A673 (cell line): Measurements from ENCODE around the gene WDR54. TPM values are rescaled to one million over a fixed set of nuclear protein-coding genes. Genes with fewer than 3 reads are reported as not detected.

Experiments used
- BruUV-seq: library from RNA; stranded (reverse); fragments of 400-500 nt; replicated peaks from 2 replicates; lab custom pipeline; 2021; lab: Mats Ljungman, UMichigan
- CTCF ChIA-PET: fragments of 300-600 bp; sonication (Branson Sonifier 250); formaldehyde crosslinking; loops from one replicate; lab custom pipeline; 2022; ENCODE audit warnings: antibody characterized with exemption; lab: Charles Lee
- POLR2A ChIA-PET: fragments of 300-600 bp; sonication (Branson Sonifier 250); formaldehyde crosslinking; loops from one replicate; lab custom pipeline; 2022; ENCODE audit warnings: antibody characterized with exemption; ENCODE audit not compliant: low non-redundant PET; lab: Charles Lee
- DNase-seq: peaks from one replicate; pipeline ENCODE4 v3.0.0-alpha.2; 2015; ENCODE audit warnings: low spot score
- H3K27ac ChIP-seq: fragments of 200-600 bp; sonication (generic); 2 replicates; pipeline ENCODE4 v1.5.1; 2016; ENCODE audit warnings: mixed run types, low read depth, mild to moderate bottlenecking, mixed read lengths, antibody characterized with exemption, low read length; ENCODE audit not compliant: poor library complexity, severe bottlenecking
- H3K27me3 ChIP-seq: fragments of 200-600 bp; sonication (generic); replicated peaks from 2 replicates; pipeline ENCODE4 v1.6.1; 2017; ENCODE audit warnings: mixed run types, low read depth, mild to moderate bottlenecking, mixed read lengths, antibody characterized with exemption, low read length; ENCODE audit not compliant: insufficient read depth, poor library complexity
- H3K36me3 ChIP-seq: fragments of 200-600 bp; sonication (generic); 2 replicates; pipeline ENCODE4 v1.6.1; 2016; ENCODE audit warnings: mixed run types, mild to moderate bottlenecking, mixed read lengths, antibody characterized with exemption, low read length; ENCODE audit not compliant: insufficient read depth, poor library complexity, severe bottlenecking
- H3K4me1 ChIP-seq: fragments of 200-600 bp; sonication (generic); 2 replicates; pipeline ENCODE4 v1.6.1; 2017; ENCODE audit warnings: mixed run types, mild to moderate bottlenecking, mixed read lengths, antibody characterized with exemption, low read length; ENCODE audit not compliant: insufficient read depth, poor library complexity, severe bottlenecking
- H3K4me3 ChIP-seq: fragments of 200-600 bp; sonication (generic); 2 replicates; pipeline ENCODE4 v1.5.1; 2016; ENCODE audit warnings: low read depth, mixed run types, mild to moderate bottlenecking, mixed read lengths, low read length; ENCODE audit not compliant: poor library complexity, severe bottlenecking
- H3K9me3 ChIP-seq: fragments of 200-600 bp; sonication (generic); 2 replicates; pipeline ENCODE4 v1.6.1; 2016; ENCODE audit warnings: mixed run types, low read depth, mild to moderate bottlenecking, mixed read lengths, antibody characterized with exemption, low read length; ENCODE audit not compliant: poor library complexity, severe bottlenecking
- CTCF ChIP-seq: fragments of 300-800, 200-600 bp; sonication (generic); conservative IDR thresholded peaks from 2 replicates; pipeline ENCODE4 v1.5.1; 2017; ENCODE audit warnings: low read depth, mild to moderate bottlenecking, antibody characterized with exemption, low read length, moderate library complexity, mixed read lengths
- EZH2 ChIP-seq: fragments of 200-600 bp; sonication (generic); IDR thresholded peaks from 2 replicates; pipeline ENCODE4 v1.6.1; 2017; ENCODE audit warnings: borderline replicate concordance, low read depth, mild to moderate bottlenecking, mixed read lengths, antibody characterized with exemption, low read length; ENCODE audit not compliant: poor library complexity, severe bottlenecking
- intact Hi-C: fragments of 100-400 bp; cut with micrococcal nuclease; formaldehyde crosslinking; loops from one replicate; pipeline ENCODE4 v1.10.0; 2022; ENCODE audit not compliant: unreplicated experiment
- total RNA-seq: library from RNA; stranded (reverse); gene quantifications from 2 replicates; pipeline ENCODE4 v1.2.3, GENCODE V29; 2021

The WDR54 gene
- total RNA-seq, 1 experiment from 2014 or later = 41.1 TPM

- peaks cover 13% of the 10 kb centered on the region for H3K36me3 ChIP-seq
- intact Hi-C loops = no loop called here
- H3K9me3 ChIP-seq = no peaks in the 10 kb centered on the region
- ChIA-PET POLR2A (interaction anchor here (0.6 to 0.7 kb wide), 2 partner anchors 17 to 56 kb away, joined by 4 to 7 read pairs; no protein-coding TSS in a partner anchor), CTCF (interaction anchor here (0.7 kb wide), 2 partner anchors 16 to 327 kb away, joined by 3 read pairs; partner anchors contain the start of genes BOLA3 and WBP1)
- peaks cover 7% of the 10 kb centered on the region for H3K4me1 ChIP-seq
- H3K27ac ChIP-seq = no peak overlapping the region
- no TSS peak for BruUV-seq
- H3K27me3 ChIP-seq = no peaks in the 10 kb centered on the region
- TF ChIP-seq CTCF = no peak
- no peak for TF ChIP-seq EZH2
- no peak for DNase-seq
- H3K4me3 ChIP-seq = no peak overlapping the region
These were observed 53.0 kb downstream of the WDR54 start for GRCh38 chr2:74474481-74474880.

GRCh38 chr2:74474899-74475298 is 53.4 kb downstream of the WDR54 start:
- no peak overlapping the region for H3K4me3 ChIP-seq
- TF ChIP-seq CTCF (peak; percentile 40), EZH2 (no peak)
- no peaks in the 10 kb centered on the region for H3K27me3 ChIP-seq
- BruUV-seq = no TSS peak
- H3K9me3 ChIP-seq = no peaks in the 10 kb centered on the region
- peaks cover 15% of the 10 kb centered on the region for H3K36me3 ChIP-seq
- no peak overlapping the region for H3K27ac ChIP-seq
- intact Hi-C loops = no loop called here
- peaks cover 7% of the 10 kb centered on the region for H3K4me1 ChIP-seq
- DNase-seq = no peak
- ChIA-PET POLR2A (interaction anchor here (0.6 kb wide), 1 partner anchor 17 kb away, joined by 4 read pairs; no protein-coding TSS in a partner anchor), CTCF (interaction anchor here (0.8 kb wide), 1 partner anchor 578 kb away, joined by 3 read pairs; no protein-coding TSS in a partner anchor)

Other genes with a start within 250 kb of the WDR54 start
- 110 and 116 TPM in 2 replicates for gene MOB1A, start 242.9 kb upstream of the WDR54 start, total RNA-seq
- gene MTHFD2, start 223.1 kb upstream of the WDR54 start, total RNA-seq = 252 and 293 TPM in 2 replicates
- gene SLC4A5, start 78.3 kb upstream of the WDR54 start, total RNA-seq = 0.94 and 1.8 TPM in 2 replicates
- 172 and 177 TPM in 2 replicates for gene DCTN1, start 41.4 kb upstream of the WDR54 start, total RNA-seq
- gene C2orf81, start 111 bp upstream of the WDR54 start, total RNA-seq = 1.6 and 1.9 TPM in 2 replicates
- 27.0 and 29.6 TPM in 2 replicates for gene RTKN, start 20.2 kb downstream of the WDR54 start, total RNA-seq
- 29.9 and 34.9 TPM in 2 replicates for gene INO80B, start 33.4 kb downstream of the WDR54 start, total RNA-seq
- gene WBP1, start 36.7 kb downstream of the WDR54 start, total RNA-seq = 37.9 and 53.6 TPM in 2 replicates
- 38.2 and 45.2 TPM in 2 replicates for gene MOGS, start 43.7 kb downstream of the WDR54 start, total RNA-seq
- 99.2 and 104 TPM in 2 replicates for gene MRPL53, start 51.0 kb downstream of the WDR54 start, total RNA-seq
- 20.4 and 27.4 TPM in 2 replicates for gene CCDC142, start 61.3 kb downstream of the WDR54 start, total RNA-seq
- 25.8 and 28.6 TPM in 2 replicates for gene TTC31, start 61.4 kb downstream of the WDR54 start, total RNA-seq
- gene LBX2, start 77.9 kb downstream of the WDR54 start, total RNA-seq = 0.48 TPM in 1 of 2 replicates, not detected in the other
- gene PCGF1, start 86.0 kb downstream of the WDR54 start, total RNA-seq = 30.9 and 33.0 TPM in 2 replicates
- gene TLX2, start 92.7 kb downstream of the WDR54 start, total RNA-seq = not detected in 2 replicates
- 0.50 and 0.71 TPM in 2 replicates for gene DQX1, start 104.5 kb downstream of the WDR54 start, total RNA-seq
- gene AUP1, start 108.0 kb downstream of the WDR54 start, total RNA-seq = 114 and 126 TPM in 2 replicates
- gene HTRA2, start 108.2 kb downstream of the WDR54 start, total RNA-seq = 35.1 and 37.7 TPM in 2 replicates
- gene LOXL3, start 132.2 kb downstream of the WDR54 start, total RNA-seq = 0.88 and 1.9 TPM in 2 replicates
- 18.4 and 20.7 TPM in 2 replicates for gene DOK1, start 133.0 kb downstream of the WDR54 start, total RNA-seq
- not detected in 2 replicates for gene M1AP, start 226.6 kb downstream of the WDR54 start, total RNA-seq
- 3.8 and 4.1 TPM in 2 replicates for gene SEMA4F, start 232.5 kb downstream of the WDR54 start, total RNA-seq